ENCODE data around the gene LPCAT1.
A peak's percentile ranks its signal among the peaks of the same experiment; 100 is the strongest.
"Not testable (repeated sequence)": the region's sequence is repeated elsewhere in the genome, so short reads cannot be mapped to it uniquely, and the experiment has no call there.

Gene LPCAT1

GRCh38 chr5:1475544-1475900 lies 48.2 kb downstream of the LPCAT1 start:
- DNase-seq, result not testable (repeated sequence)

DNA sequence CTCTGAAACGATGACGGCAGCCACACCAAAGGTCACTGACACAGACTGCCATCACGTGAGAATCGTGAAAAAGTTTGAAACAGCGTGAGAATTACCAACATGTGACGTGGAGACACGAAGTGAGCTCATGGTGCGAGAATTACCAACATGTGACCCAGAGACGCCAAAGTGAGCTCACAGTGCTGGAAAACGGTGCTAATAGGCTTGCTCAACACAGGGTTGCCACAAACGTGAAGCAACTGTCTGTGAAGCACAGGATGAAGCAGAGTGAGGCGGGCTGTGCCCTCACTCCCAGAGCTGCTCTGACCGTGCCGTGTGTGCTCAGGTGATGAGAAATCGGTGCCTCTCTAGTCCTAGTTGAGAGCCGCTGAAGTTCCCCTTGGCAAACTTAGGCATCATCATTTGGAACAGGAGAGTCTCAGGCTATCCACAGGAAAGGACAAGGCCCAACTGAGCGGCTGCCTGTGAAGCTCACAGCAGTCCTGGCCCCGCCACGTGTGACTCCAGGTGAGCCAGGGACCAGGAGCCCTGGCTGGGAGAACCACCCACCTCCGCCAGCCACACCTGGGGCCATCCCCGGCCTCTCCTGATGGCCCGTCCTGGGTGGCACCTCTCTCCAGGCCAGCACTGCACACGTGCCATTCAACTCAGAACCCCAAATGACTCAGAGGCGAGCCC lies 48.8 kb downstream of the LPCAT1 start:
- DNase-seq, result no peak

DNA sequence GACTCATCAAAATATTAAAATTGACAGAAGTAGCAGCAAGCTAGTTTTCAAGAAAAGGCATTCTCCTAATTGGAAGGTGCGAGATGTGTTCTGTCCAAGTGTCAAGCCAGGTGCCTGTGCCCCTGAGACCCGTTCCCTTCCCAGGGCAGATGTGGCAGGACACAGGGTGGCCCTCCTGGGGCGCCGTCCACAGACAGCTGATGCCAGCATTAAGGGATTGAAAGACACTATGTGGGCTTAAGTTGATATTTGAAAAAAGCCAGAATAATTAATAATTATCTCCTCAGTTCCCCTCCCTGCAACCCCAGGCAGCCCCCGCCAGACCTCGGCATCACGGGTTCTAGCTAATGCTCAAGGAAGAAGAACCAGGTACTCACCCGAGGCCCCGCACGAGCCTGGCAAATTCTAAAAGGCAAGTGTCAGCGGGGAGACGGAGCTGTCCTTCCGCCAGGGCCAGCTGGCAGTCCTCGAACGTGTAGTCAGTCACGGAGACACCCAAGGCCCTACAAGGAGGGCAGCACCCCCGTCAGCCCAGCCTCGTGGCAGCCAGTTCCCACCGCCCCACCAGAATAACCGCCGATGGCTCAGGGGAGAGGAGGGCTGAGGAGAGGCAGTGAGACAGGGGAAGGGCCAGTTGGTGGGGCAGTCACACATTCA lies 49.4 kb downstream of the LPCAT1 start:
- no peak for DNase-seq

- no peak for DNase-seq
Measured at GRCh38 chr5:1473746-1474145, 50.0 kb downstream of the LPCAT1 start.

- DNase-seq, result no peak
Measured at GRCh38 chr5:1472964-1473628, 50.7 kb downstream of the LPCAT1 start.

- DNase-seq, result no peak
Measured at GRCh38 chr5:1471997-1472963, 51.5 kb downstream of the LPCAT1 start.

DNA sequence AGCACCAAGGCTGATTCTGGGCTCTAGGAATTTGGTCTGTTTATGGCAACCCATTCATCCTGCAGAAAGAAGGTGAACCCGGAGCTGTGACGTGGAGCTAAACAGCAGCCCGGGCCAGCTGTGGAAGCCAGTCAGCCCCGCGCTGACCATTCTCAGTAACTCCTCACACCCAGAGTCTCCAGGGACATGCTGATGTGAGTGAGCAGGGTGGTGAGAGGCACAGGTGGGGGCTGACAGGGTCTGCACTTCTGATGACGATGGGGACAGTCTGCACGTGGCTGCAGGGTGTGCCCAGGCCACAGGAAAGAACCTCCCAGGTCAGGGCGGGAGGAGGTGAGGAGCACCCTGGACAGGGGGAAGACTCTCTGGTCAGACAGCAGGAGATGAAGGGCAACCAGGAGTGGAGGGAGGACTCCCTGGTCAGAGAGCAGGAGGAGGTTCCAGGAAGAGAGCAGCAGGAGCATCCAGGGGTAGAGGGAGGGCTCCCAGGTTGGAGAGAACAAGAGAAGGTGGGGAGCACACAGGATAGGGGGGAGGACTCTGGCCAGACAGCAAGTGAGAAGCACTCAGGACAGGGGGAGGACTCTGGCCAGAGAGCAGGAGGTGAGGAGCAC lies 52.4 kb downstream of the LPCAT1 start:
- DNase-seq, result no peak

DNA sequence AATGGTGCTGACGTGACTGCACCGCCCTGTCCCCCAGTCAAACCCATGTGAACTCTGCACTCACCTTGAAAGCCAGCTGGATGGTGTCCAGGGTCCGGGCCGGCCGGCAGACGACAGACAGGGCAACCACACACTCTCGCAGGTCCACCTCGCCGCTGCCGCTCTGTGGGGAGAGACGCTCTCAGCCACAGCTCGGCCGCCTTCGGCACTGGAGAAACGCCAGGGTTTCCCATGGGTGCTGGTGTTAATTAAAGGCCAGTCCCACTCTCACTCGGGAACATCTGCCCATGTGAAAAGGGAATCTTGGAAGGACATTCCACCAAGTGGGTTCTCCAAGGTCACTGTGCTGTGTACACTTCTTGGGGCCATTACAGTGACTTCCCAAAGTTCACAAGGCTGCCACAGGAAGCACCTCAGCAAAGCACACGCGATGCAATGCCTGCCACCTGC lies 53.0 kb downstream of the LPCAT1 start:
- no peak for DNase-seq

GRCh38 chr5:1468629-1469527 lies 54.9 kb downstream of the LPCAT1 start:
- DNase-seq, result no peak

- DNase-seq, result peak; percentile 15
Measured at GRCh38 chr5:1468247-1468612, 55.5 kb downstream of the LPCAT1 start.

DNA sequence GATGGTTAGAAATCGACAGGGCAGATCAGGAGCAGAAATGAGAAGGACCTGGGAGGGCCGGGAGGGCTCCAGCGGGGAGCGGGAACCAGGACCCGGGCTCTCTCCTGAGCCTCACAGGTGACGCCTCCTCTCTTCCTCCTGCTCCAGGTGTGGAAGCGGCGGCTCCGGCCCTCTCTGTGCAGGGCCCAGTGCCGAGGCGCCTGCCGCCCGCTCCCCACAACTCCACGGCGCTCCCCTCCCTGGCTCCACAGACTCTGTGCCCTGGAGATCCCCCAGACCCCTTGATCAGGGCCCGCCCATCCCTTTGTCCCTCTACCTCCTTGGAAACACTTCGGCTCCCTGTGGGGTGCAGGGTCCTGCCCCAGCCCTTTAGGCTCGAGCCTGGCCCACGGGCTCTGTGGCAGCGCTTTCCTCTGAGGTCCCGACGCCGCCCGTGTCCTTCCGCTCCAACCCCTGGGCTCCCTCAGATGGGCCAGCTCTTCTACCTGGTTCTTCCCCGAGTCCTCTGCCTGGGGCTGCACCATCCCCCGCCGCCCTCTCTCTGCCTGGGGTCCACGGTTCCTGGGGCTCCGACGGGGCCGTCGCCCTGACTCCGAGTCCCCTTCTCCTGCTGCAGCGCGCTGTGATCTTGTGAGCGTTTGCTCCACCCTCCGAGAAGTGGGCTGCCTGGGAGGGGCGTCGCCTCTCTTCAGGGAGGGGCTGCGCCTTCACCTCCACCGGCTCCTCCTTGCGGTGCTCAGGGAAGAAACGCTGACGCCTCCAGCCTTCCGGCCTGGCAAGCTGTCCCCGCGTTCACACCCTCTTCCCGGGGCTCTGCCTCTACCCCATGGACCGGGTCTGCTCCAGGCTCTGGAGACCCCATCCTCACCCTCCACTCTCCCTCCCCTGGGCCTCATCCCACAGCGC lies 56.2 kb downstream of the LPCAT1 start:
- no peak for DNase-seq

DNA sequence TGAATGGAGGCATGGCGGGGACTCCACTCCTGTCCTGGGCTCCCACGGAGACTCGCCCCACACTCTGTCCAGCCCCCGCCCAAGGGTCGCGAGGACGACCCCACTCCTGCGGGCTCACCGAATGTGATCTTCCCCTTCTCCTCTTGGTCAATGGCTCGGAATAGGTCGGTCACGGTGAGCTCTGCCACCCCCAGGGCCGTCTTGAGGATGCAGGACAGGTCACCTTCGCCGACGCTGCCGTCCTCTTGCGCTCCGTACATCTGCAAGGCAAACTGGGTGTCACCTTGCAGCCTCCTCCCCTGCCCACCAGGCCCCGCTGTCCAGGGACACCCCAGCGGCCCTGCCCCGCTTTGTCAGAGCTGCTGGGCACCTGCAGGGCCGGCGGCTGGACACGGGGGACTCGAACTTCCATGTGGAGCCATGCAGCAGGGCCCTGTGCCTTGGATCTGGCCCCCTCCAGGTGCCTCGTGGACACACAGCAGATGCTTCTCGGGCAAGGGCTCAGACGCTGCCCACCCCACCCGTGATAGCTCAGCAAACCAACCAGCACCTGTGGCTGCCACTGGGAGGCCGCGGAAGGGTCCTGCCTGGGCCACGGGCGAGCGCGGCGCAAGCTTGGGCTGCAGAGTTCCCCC lies 57.0 kb downstream of the LPCAT1 start:
- DNase-seq, result no peak

DNA sequence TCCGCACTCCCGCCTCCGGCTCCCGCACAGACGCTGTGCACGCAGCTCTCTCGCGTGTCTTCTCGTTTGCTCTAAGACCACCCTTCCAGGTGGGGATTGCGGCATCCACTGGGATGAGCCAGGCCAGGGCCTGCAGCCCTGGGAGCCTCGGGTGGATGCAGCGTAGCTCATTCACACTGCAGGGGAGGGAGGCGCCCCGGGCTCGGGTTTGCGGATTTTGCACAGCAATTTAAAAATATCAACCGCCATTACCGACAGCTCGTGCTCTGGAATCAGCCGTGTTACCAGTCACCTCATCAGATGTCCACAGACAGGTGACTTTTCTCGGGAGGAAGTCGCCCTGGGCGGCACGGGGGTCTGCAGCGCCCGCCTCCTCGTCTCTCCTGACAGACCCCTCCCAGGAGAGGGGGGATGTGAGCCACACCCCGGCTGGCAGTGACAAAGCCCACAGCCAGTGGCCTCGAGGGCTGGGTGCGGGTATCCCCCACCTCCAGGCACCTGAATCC lies 57.7 kb downstream of the LPCAT1 start:
- DNase-seq, result no peak

- DNase-seq, result no peak
Measured at GRCh38 chr5:1465117-1465516, 58.6 kb downstream of the LPCAT1 start.

DNA sequence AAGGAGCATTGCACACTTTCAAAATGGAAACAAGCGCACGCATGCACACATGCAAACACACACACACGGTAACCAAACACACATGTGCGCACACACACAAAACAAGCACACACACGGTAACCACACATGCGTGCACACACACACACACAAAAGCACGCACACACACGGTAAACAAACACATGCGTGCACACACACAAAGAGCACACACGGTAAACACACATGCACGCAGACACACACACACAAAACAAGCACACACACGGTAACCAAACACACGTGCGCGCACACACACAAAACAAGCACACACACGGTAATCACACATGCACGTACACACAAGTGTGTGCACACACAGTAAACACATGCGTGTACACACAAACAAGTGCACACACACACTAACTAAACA lies 59.2 kb downstream of the LPCAT1 start:
- no peak for DNase-seq

- DNase-seq, result no peak
Measured at GRCh38 chr5:1464096-1464446, 59.7 kb downstream of the LPCAT1 start.

DNA sequence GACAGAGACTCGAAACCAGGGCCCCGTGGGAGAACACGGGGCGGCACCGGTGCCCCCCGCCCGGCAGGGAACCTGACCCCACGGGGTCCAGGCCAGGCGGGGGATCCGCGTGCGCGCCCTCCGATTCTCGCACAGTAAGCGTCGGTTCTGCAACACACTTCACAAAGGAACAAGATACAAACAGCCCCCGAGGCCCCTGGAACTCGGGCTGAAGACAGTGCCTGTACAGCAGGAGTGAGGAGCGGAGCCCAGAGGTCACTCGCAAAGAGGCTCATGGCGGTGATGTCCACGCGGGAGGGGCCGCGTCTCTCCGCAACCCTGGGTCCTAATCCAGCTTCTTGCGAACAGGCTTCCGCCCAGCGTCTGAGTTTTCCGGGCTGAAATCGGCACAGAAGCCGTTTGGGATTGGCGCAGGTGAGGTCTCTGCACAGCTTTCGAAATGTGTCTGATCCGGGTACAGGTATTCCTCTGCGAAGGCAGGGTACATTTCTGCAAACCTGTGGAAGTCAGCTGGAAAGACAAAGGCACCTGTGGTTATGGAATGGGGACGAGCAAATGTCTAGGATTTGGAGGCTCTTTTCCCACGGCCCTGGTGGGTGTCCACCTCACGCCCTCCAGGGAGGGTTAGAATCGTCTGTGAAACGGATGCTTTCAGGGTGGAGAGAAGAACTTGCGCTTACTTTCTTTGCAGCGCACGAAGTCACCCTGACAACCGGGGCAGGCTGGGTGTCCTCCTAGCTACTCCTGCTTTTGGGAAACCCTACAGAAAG lies 60.2 kb downstream of the LPCAT1 start:
- no peak for DNase-seq

DNA sequence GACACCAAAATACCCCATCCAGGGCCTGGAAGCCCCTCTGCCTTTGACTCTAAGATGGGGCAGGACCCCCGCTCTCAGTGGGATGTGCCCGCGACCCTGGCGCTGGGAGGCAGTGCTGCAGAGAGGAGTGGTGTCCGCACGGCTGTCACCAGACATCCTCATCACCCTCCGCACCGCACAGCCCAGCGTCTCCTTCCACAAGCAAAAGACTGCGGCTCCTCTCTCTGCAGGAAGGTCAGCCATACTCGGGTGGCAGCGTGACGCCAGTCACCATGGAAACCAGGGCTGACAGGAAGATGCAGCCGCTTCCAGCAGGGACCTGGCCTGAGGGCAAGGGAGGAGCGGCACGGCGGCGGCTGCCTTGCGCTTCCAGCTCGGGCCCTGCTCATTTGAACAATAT lies 61.4 kb downstream of the LPCAT1 start:
- DNase-seq, result no peak

GRCh38 chr5:1461396-1461795 lies 62.4 kb downstream of the LPCAT1 start:
- no peak for DNase-seq

Data from NCI-H1436 (cell line).